Thoracic aorta (tissue), 2 donors: Measurements from ENCODE around the gene BMP8B. TPM values are rescaled to one million over a fixed set of nuclear protein-coding genes. Genes with fewer than 3 reads are reported as not detected.

Source experiments
- ATAC-seq: fragments of 150-250 bp; one replicate; pipeline ENCODE4 v1.8.0; 2017; ENCODE audit warnings: low read depth; ENCODE audit not compliant: insufficient number of reproducible peaks, low FRiP score
- DNase-seq: peaks from one replicate; pipeline ENCODE4 v3.0.0-alpha.2; 2020; ENCODE audit warnings: low spot score
- H3K27ac ChIP-seq, 2 donors: fragments of 200-600 bp; sonication (generic); 1 replicate in 1 of 2; 2 replicates in 1 of 2; pipeline ENCODE4 v1.5.1; 2016; ENCODE audit warnings: mild to moderate bottlenecking in 2 of 2, moderate library complexity in 2 of 2
- H3K27me3 ChIP-seq: fragments of 200-600 bp; sonication (generic); replicated peaks from 2 replicates; pipeline ENCODE4 v1.6.0; 2016; ENCODE audit warnings: mild to moderate bottlenecking; ENCODE audit not compliant: insufficient read depth
- H3K36me3 ChIP-seq: fragments of 200-600 bp; sonication (generic); one replicate; pipeline ENCODE4 v1.5.1; 2016
- H3K4me1 ChIP-seq, 2 donors: fragments of 200-600 bp; sonication (generic); 1 replicate in 1 of 2; 2 replicates in 1 of 2; pipeline versions ENCODE4 v1.5.1 to v1.6.0; 2016; ENCODE audit warnings: low read depth in 2 of 2, mild to moderate bottlenecking in 1 of 2; ENCODE audit not compliant: control insufficient read depth in 1 of 2
- H3K4me3 ChIP-seq: fragments of 200-600 bp; sonication (generic); 2 replicates; pipeline ENCODE4 v1.5.1; 2016; ENCODE audit warnings: mild to moderate bottlenecking
- H3K9me3 ChIP-seq: fragments of 200-600 bp; sonication (generic); 2 replicates; pipeline ENCODE4 v1.5.1; 2016
- CTCF ChIP-seq: fragments of 200-600 bp; sonication (generic); IDR thresholded peaks from one replicate; pipeline ENCODE4 v1.5.1; 2019; ENCODE audit warnings: antibody characterized with exemption
- total RNA-seq, 2 donors: library from RNA; depleted of rRNA; stranded (reverse); fragments of >200 nt; gene quantifications; one replicate each; pipeline versions ENCODE4 v1.1.0 to v1.2.3, GENCODE V29; 2016

Gene BMP8B
- total RNA-seq, 2 donors from 2014 or later = 0.27 to 2.5 TPM

GRCh38 chr1:39707506-39707905 is 81.2 kb downstream of the BMP8B start:
- Histone ChIP-seq H3K36me3 (no peaks in the 10 kb centered on the region), H3K27me3 (no peaks in the 10 kb centered on the region), H3K9me3 (no peaks in the 10 kb centered on the region), H3K27ac (no peak overlapping the region), H3K4me1 (no peaks in the 10 kb centered on the region), H3K4me3 (no peak overlapping the region)
- ATAC-seq (no peak), DNase-seq (no peak)
- TF ChIP-seq CTCF = no peak

Other genes with a start within 250 kb of the BMP8B start
- gene PABPC4, start 212.1 kb downstream of the BMP8B start, total RNA-seq = 100 to 1,000 TPM in 1 of 2 donors, 10 to 100 TPM in 1; 85.2 to 171 TPM
- gene HEYL, start 149.2 kb downstream of the BMP8B start, total RNA-seq = 10 to 100 TPM; 45.6 to 91.2 TPM
- gene NT5C1A, start 116.8 kb downstream of the BMP8B start, total RNA-seq = 1 to 10 TPM in 1 of 2 donors, not detected in 1; 2.8 TPM
- under 1 TPM in 1 of 2 donors, not detected in 1; 0.35 TPM for gene HPCAL4, start 97.4 kb downstream of the BMP8B start, total RNA-seq
- 10 to 100 TPM; 30.4 to 53.9 TPM for gene PPIE, start 50.0 kb downstream of the BMP8B start, total RNA-seq
- gene OXCT2, start 17.5 kb downstream of the BMP8B start, total RNA-seq = 1 to 10 TPM; 3.4 to 4.1 TPM
- 10 to 100 TPM; 15.6 to 19.3 TPM for gene TRIT1, start 94.6 kb upstream of the BMP8B start, total RNA-seq
- 1 to 10 TPM in 1 of 2 donors, under 1 TPM in 1; 0.42 to 3.9 TPM for gene MYCL, start 113.1 kb upstream of the BMP8B start, total RNA-seq
- gene MFSD2A, start 166.3 kb upstream of the BMP8B start, total RNA-seq = 10 to 100 TPM in 1 of 2 donors, 1 to 10 TPM in 1; 5.8 to 13.1 TPM